Right lobe of liver (tissue), 6 donors: Measurements from ENCODE around the gene MS4A18. TPM values are rescaled to one million over a fixed set of nuclear protein-coding genes. Genes with fewer than 3 reads are reported as not detected.

Experiments used
- ATAC-seq, 4 donors: fragments of 200-7000 bp; cut with Tn5 transposase; one replicate each; pipeline ENCODE4 v1.9.1; 2020; ENCODE audit warnings: mild to moderate bottlenecking in 4 of 4, moderate library complexity in 4 of 4
- DNase-seq, 3 donors: peaks; one replicate each; pipeline ENCODE4 v3.0.0-alpha.2; 2020
- H3K27ac ChIP-seq, 3 donors: fragments of 200-600 bp; one replicate each; pipeline ENCODE4 v1.8.0; 2022
- H3K27me3 ChIP-seq, 2 donors: fragments of 200-600 bp; one replicate each; pipeline ENCODE4 v1.8.0; 2022
- H3K36me3 ChIP-seq, 4 donors: fragments of 200-600 bp; sonication (generic) in 1 of 4; one replicate each; pipeline versions ENCODE4 v1.5.1 to v1.8.0; 2017 to 2022; ENCODE audit warnings: control low read depth in 1 of 4
- H3K4me1 ChIP-seq, 4 donors: fragments of 200-600 bp; sonication (generic) in 1 of 4; one replicate each; pipeline versions ENCODE4 v1.5.1 to v1.8.0; 2017 to 2022; ENCODE audit warnings: control low read depth in 1 of 4
- H3K4me3 ChIP-seq, 3 donors: fragments of 200-600 bp; one replicate each; pipeline ENCODE4 v1.8.0; 2022
- H3K9me3 ChIP-seq, 4 donors: fragments of 200-600 bp; sonication (generic) in 1 of 4; one replicate each; pipeline versions ENCODE4 v1.5.1 to v1.8.0; 2017 to 2022; ENCODE audit warnings: control low read depth in 1 of 4
- POLR2A ChIP-seq: fragments of 450-650 bp; IDR thresholded peaks from one replicate; pipeline ENCODE4 v1.6.1; 2017; ENCODE audit warnings: antibody characterized with exemption, mild to moderate bottlenecking
- WGBS: methylation state at CpG from one replicate; pipeline ENCODE4 v1.1.6; 2018; ENCODE audit warnings: low coverage, low lambda C conversion rate; ENCODE audit not compliant: insufficient coverage; ENCODE audit errors: missing lambda C conversion rate; 5-methylcytosine and 5-hydroxymethylcytosine counted together
- intact Hi-C, 2 donors: fragments of 100-400 bp; cut with DNase I; formaldehyde crosslinking; loops; one replicate each; pipeline versions ENCODE4 v1.11.2 to v1.14.1; 2022
- total RNA-seq, 6 experiments: library from RNA; depleted of rRNA in 2 of 6; stranded (reverse); fragments of >200 nt in 2 of 6; fragmentation: NEBNext Ultra II Directional in 3 of 6; extraction: Animal tissue kit (Norgen Biotek cat#: 25700) in 3 of 6; gene quantifications; one replicate each; pipeline versions ENCODE4 v1.1.0 to v1.2.4, GENCODE V29; 2016 to 2023
- TF ChIP-seq, protein P1 (sequence below), 4 donors: fragments of 200-600 bp in 3 of 4; fragments of 450-650 bp in 1 of 4; IDR thresholded peaks; one replicate each; pipeline versions ENCODE4 v1.5.1 to v1.8.0; 2016 to 2022; ENCODE audit warnings: antibody characterized with exemption in 4 of 4, mild to moderate bottlenecking in 2 of 4
- donor health status: DM: no; HTN: yes; CAD: no.
- donor health status: DM: no; HTN: no; CAD: no.
- donor health status: DM: no; HTN: no; CAD: no.
- donor health status: DM: no; HTN: yes; CAD: no.
- donor health status: DM: no; HTN: yes; CAD: no.

MS4A18 gene
- total RNA-seq, 6 experiments from 2014 or later: not detected

DNA sequence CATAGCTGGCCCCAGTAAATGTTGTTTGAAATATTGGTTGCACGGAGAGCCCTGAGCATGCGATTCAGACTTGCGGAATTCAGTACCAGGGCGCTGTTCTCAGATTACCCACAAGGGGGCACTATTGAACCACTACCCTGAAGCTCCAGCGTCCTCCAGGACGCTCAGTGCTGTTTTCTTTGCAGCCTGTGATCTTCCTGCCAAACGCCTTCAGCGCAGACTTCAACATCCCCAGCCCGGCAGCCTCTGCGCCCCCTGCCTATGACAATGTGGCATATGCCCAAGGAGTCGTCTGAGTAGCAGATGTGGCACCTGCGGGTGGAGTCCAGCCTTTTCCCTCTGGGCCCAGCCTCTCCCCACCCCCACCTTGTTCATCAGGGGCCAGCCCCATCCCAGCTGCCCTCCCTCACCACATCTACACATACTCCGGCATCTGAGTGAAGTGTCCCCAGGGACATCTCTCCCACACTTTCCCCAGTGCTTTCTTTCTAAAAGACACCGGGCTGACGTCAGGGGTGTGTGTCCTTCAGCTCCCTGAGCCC, 51.0 kb downstream of the MS4A18 start:
- H3K27me3 ChIP-seq: no peaks in the 10 kb centered on the region
- no peaks in the 10 kb centered on the region for H3K36me3 ChIP-seq
- intact Hi-C loops: no loop called here
- no peaks in the 10 kb centered on the region for H3K4me1 ChIP-seq
- ATAC-seq (peak; percentile 89 to 98 (median 95)), DNase-seq (peak; percentile 61 to 77 (median 67))
- no peak overlapping the region for H3K4me3 ChIP-seq
- no peak overlapping the region for H3K27ac ChIP-seq
- TF ChIP-seq POLR2A: no peak
- TF ChIP-seq, protein P1, sequence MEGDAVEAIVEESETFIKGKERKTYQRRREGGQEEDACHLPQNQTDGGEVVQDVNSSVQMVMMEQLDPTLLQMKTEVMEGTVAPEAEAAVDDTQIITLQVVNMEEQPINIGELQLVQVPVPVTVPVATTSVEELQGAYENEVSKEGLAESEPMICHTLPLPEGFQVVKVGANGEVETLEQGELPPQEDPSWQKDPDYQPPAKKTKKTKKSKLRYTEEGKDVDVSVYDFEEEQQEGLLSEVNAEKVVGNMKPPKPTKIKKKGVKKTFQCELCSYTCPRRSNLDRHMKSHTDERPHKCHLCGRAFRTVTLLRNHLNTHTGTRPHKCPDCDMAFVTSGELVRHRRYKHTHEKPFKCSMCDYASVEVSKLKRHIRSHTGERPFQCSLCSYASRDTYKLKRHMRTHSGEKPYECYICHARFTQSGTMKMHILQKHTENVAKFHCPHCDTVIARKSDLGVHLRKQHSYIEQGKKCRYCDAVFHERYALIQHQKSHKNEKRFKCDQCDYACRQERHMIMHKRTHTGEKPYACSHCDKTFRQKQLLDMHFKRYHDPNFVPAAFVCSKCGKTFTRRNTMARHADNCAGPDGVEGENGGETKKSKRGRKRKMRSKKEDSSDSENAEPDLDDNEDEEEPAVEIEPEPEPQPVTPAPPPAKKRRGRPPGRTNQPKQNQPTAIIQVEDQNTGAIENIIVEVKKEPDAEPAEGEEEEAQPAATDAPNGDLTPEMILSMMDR (IDR thresholded peaks at IDR 0.05): peak; percentile 82 to 93 (median 91)
- no peaks in the 10 kb centered on the region for H3K9me3 ChIP-seq
- 19% methylated on average over 14 of the region's 15 CpGs for WGBS

DNA sequence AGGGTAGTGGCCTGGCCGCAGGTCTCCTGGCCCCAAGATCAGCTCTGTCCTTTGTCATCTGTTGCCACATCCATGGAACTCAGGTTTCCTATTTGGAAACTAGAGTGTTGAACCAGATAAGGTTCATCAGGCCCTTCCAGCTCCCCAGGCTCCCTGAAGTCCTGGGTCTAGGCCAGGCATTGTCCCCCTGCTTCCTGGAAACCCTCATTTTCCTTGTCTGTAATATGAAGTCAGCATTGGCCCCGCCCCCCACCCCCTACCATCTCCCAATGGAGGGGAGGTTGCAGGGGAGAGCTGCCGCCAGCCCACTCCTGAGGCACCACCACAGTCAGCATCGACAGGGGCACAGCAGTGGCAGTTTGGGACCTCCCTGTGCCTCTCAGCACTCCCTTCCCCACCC, 51.6 kb downstream of the MS4A18 start:
- Histone ChIP-seq H3K4me3 (no peak overlapping the region), H3K36me3 (no peaks in the 10 kb centered on the region), H3K27me3 (no peaks in the 10 kb centered on the region), H3K4me1 (no peaks in the 10 kb centered on the region), H3K9me3 (no peaks in the 10 kb centered on the region), H3K27ac (no peak overlapping the region)
- TF ChIP-seq, protein P1 (IDR thresholded peaks at IDR 0.05): no peak
- no peak for TF ChIP-seq POLR2A
- intact Hi-C loops: no loop called here
- ATAC-seq (peak in 1 of 4 donors; percentile 10), DNase-seq (no peak)
- WGBS: 20% methylated on average over 1 of the region's 4 CpGs

DNA sequence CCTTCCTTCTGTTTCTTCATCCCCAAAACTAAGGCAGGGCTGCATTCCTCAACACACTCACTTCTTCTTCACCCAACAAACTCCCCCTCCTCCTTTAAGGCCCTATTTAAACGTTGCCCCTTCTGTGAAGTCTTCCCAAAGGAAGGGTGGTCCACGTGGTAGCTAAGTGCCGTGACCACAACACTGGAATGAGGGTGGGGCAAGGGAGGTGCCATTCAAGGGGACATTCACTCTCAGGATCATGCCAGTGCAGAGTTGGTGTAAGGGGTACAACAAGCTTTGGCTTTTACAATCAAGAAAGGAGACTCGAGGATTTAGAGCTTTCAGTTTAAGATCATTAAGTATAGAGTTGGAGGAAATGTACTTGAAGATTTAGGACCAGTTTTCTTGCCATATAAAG, 52.6 kb downstream of the MS4A18 start:
- DNase-seq (no peak), ATAC-seq (no peak)
- Histone ChIP-seq H3K27ac (no peak overlapping the region), H3K4me3 (no peak overlapping the region), H3K9me3 (no peaks in the 10 kb centered on the region), H3K27me3 (no peaks in the 10 kb centered on the region), H3K36me3 (no peaks in the 10 kb centered on the region), H3K4me1 (no peaks in the 10 kb centered on the region)
- intact Hi-C loops: no loop called here
- TF ChIP-seq, protein P1 (IDR thresholded peaks at IDR 0.05): no peak
- TF ChIP-seq POLR2A: no peak
- WGBS: 47% methylated on average over 3 of the region's 4 CpGs

DNA sequence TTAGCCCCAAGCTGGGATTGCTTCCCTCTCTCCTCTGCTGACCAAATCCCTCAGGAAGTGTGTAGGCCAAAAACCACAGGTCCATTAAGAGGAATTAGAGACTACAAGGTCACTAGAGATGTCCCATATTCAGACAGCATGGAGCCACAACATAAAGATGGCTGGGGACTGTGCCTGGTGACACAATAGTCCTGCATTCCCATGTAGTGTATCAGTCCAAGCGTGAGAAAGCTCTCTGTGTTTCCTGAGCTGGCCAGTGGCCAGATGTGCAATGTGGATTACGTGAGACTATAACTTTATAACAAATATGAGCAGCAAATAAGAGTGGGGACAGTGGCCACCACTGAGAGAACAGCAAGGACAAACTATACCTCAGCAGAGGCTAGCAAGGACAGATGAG, 53.1 kb downstream of the MS4A18 start:
- TF ChIP-seq POLR2A: no peak
- TF ChIP-seq, protein P1 (IDR thresholded peaks at IDR 0.05): no peak
- Histone ChIP-seq H3K27me3 (no peaks in the 10 kb centered on the region), H3K9me3 (no peaks in the 10 kb centered on the region), H3K36me3 (no peaks in the 10 kb centered on the region), H3K4me1 (no peaks in the 10 kb centered on the region), H3K27ac (no peak overlapping the region), H3K4me3 (no peak overlapping the region)
- ATAC-seq (peak in 2 of 4 donors; percentile 35 to 49), DNase-seq (peak in 1 of 3 donors; percentile 38)
- 21% methylated on average over 2 of the region's 2 CpGs for WGBS
- intact Hi-C loops: no loop called here

DNA sequence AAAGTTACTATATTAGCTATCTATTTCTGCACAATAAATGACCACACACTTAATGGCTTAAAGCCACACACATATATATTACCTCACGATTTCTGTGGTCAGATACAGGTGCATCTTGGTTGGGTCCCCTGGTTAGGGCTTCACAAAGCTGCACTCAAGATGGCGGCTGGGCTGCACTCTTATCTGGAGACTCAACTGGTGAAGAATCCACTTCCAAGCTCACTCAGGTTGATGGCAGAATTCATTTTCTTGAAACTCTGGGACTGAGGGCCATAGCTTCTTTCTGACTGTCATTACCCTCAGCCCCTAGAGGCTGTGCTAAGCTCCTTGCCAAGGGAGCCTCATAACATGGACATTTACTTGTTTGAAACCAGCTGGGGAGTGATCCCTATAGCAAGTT, 55.5 kb downstream of the MS4A18 start:
- H3K4me1 ChIP-seq: no peaks in the 10 kb centered on the region
- no peak overlapping the region for H3K4me3 ChIP-seq
- H3K36me3 ChIP-seq: no peaks in the 10 kb centered on the region
- H3K27me3 ChIP-seq: no peaks in the 10 kb centered on the region
- intact Hi-C loops: no loop called here
- TF ChIP-seq, protein P1 (IDR thresholded peaks at IDR 0.05): no peak
- no peak for TF ChIP-seq POLR2A
- ATAC-seq (no peak), DNase-seq (no peak)
- no peak overlapping the region for H3K27ac ChIP-seq
- 65% methylated on average over 2 of the region's 2 CpGs for WGBS
- no peaks in the 10 kb centered on the region for H3K9me3 ChIP-seq
